ENCODE data around the gene CST11.

- TF ChIP-seq CTCF (conservative IDR thresholded peaks at IDR 0.05 in 1 of 2, IDR thresholded peaks at IDR 0.05 in 1 of 2; ENCODE audit: extremely low read depth in 1 of 2, insufficient read depth in 1 of 2, low read depth in 1 of 2, low read length in 2 of 2): no peak
- no peak for TF ChIP-seq EZH2 (IDR thresholded peaks at IDR 0.05; ENCODE audit: borderline replicate concordance, low read length)
These were observed 7.0 kb downstream of the CST11 start for GRCh38 chr20:23445596-23446217.

All from mammary epithelial cell (primary cell).